ENCODE data around the gene PEX14.

DNA sequence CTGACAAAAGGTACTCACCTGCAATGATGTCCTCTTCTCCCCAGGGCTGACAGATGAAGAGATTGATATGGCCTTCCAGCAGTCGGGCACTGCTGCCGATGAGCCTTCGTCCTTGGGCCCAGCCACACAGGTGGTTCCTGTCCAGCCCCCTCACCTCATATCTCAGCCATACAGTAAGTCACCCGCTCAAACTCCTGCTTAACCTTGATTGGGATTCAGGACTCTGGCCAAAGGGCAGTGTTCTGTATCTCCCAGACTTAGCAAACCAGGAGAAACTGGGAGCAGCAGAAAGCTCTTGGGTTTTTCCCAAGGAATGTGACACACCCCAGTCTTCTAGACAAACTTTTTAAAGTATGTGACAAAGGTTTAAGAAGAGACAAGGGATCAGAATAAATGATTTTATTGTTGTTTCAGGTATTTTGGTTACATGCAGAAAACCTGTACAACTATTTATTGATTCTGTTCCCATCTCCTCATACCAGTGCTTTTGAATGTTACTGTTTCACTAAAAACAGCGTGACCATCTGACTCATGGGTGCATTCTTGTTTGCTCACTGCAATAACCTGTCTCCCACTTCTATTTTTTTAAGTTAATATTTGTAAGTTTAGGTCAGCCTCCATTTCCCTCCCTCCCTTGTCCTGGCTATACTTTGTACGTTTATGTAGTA, 124.6 kb downstream of the PEX14 start:
- TF ChIP-seq, protein P1, sequence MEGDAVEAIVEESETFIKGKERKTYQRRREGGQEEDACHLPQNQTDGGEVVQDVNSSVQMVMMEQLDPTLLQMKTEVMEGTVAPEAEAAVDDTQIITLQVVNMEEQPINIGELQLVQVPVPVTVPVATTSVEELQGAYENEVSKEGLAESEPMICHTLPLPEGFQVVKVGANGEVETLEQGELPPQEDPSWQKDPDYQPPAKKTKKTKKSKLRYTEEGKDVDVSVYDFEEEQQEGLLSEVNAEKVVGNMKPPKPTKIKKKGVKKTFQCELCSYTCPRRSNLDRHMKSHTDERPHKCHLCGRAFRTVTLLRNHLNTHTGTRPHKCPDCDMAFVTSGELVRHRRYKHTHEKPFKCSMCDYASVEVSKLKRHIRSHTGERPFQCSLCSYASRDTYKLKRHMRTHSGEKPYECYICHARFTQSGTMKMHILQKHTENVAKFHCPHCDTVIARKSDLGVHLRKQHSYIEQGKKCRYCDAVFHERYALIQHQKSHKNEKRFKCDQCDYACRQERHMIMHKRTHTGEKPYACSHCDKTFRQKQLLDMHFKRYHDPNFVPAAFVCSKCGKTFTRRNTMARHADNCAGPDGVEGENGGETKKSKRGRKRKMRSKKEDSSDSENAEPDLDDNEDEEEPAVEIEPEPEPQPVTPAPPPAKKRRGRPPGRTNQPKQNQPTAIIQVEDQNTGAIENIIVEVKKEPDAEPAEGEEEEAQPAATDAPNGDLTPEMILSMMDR (IDR thresholded peaks at IDR 0.05) = no peak
- no peak for TF ChIP-seq POLR2AphosphoS5 (IDR thresholded peaks at IDR 0.05)

Data from breast epithelium (tissue), 3 donors.